ENCODE measurements around the gene QSOX2.

- TF ChIP-seq, protein P1, sequence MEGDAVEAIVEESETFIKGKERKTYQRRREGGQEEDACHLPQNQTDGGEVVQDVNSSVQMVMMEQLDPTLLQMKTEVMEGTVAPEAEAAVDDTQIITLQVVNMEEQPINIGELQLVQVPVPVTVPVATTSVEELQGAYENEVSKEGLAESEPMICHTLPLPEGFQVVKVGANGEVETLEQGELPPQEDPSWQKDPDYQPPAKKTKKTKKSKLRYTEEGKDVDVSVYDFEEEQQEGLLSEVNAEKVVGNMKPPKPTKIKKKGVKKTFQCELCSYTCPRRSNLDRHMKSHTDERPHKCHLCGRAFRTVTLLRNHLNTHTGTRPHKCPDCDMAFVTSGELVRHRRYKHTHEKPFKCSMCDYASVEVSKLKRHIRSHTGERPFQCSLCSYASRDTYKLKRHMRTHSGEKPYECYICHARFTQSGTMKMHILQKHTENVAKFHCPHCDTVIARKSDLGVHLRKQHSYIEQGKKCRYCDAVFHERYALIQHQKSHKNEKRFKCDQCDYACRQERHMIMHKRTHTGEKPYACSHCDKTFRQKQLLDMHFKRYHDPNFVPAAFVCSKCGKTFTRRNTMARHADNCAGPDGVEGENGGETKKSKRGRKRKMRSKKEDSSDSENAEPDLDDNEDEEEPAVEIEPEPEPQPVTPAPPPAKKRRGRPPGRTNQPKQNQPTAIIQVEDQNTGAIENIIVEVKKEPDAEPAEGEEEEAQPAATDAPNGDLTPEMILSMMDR (IDR thresholded peaks at IDR 0.05; ENCODE audit: low read length): no peak
- no peak for TF ChIP-seq EZH2 (IDR thresholded peaks at IDR 0.05; ENCODE audit: borderline replicate concordance, low read length)
Measured at GRCh38 chr9:136238342-136238732, 7.3 kb downstream of the QSOX2 start.
